H1 (cell line): ENCODE data around the gene UBE2K. TPM values are rescaled to one million over a fixed set of nuclear protein-coding genes. Genes with fewer than 3 reads are reported as not detected.

ENCODE experiments used
- CEBPB ChIP-seq: IDR thresholded peaks from 2 replicates; pipeline ENCODE4 v1.6.1; 2012; ENCODE audit warnings: low read depth, low read length
- CHD1 ChIP-seq: IDR thresholded peaks from 2 replicates; pipeline ENCODE4 v1.6.1; 2012; ENCODE audit warnings: low read depth, low read length, improper control_type of control experiment
- CTBP2 ChIP-seq: IDR thresholded peaks from 2 replicates; pipeline ENCODE4 v1.7.0; 2011; ENCODE audit warnings: borderline replicate concordance, mild to moderate bottlenecking, moderate library complexity, mixed read lengths, low read length; ENCODE audit not compliant: insufficient read depth, insufficient read length
- E2F6 ChIP-seq: IDR thresholded peaks from 2 replicates; pipeline ENCODE4 v1.6.1; 2012; ENCODE audit warnings: inconsistent platforms
- EZH2 ChIP-seq: fragments of 200-600 bp; sonication (generic); IDR thresholded peaks from 2 replicates; pipeline ENCODE4 v1.7.1; 2012; ENCODE audit warnings: low read depth, mild to moderate bottlenecking, moderate library complexity, low read length, inconsistent platforms; ENCODE audit not compliant: severe bottlenecking
- FOSL1 ChIP-seq: IDR thresholded peaks from 2 replicates; pipeline ENCODE4 v1.6.1; 2011; ENCODE audit warnings: mild to moderate bottlenecking, low read depth, low read length, moderate library complexity; ENCODE audit not compliant: insufficient read depth
- GABPA ChIP-seq: IDR thresholded peaks from 2 replicates; pipeline ENCODE4 v1.6.1; 2011; ENCODE audit warnings: mild to moderate bottlenecking, low read length, moderate library complexity, borderline replicate concordance; ENCODE audit not compliant: insufficient read depth
- GTF2F1 ChIP-seq: IDR thresholded peaks from 2 replicates; pipeline ENCODE4 v1.6.1; 2012; ENCODE audit warnings: low read depth, low read length, improper control_type of control experiment, borderline replicate concordance
- JUN ChIP-seq: IDR thresholded peaks from 2 replicates; pipeline ENCODE4 v1.6.1; 2011; ENCODE audit warnings: low read depth, mild to moderate bottlenecking, improper control_type of control experiment, low read length
- KDM4A ChIP-seq: IDR thresholded peaks from one replicate; pipeline ENCODE4 v1.7.1; 2012; ENCODE audit warnings: low read depth, mild to moderate bottlenecking, moderate library complexity, low read length, inconsistent platforms; ENCODE audit not compliant: severe bottlenecking
- MAFK ChIP-seq: IDR thresholded peaks from 2 replicates; pipeline ENCODE4 v1.6.1; 2012; ENCODE audit warnings: low read depth, mild to moderate bottlenecking, improper control_type of control experiment, low read length
- MAX ChIP-seq: IDR thresholded peaks from 2 replicates; pipeline ENCODE4 v1.6.1; 2012; ENCODE audit warnings: inconsistent platforms
- POLR2AphosphoS5 ChIP-seq: IDR thresholded peaks from 2 replicates; pipeline ENCODE4 v1.6.1; 2011; ENCODE audit warnings: low read depth, low read length
- POU5F1 ChIP-seq: IDR thresholded peaks from 2 replicates; pipeline ENCODE4 v1.6.1; 2011; ENCODE audit warnings: low read depth, mild to moderate bottlenecking, low read length, moderate library complexity
- RBBP5 ChIP-seq: IDR thresholded peaks from 2 replicates; pipeline ENCODE4 v1.7.1; 2012; ENCODE audit warnings: low read depth, mild to moderate bottlenecking, inconsistent platforms, low read length, moderate library complexity, borderline replicate concordance
- RNF2 ChIP-seq: fragments of 200-900, 300-1000 bp; sonication (generic); IDR thresholded peaks from 2 replicates; pipeline ENCODE4 v1.7.1; 2016; ENCODE audit warnings: borderline replicate concordance, low read depth, mild to moderate bottlenecking, antibody characterized with exemption, low read length; ENCODE audit not compliant: poor library complexity, severe bottlenecking; ENCODE audit errors: missing control alignments
- SAP30 ChIP-seq: fragments of 300-600 bp; sonication (generic); IDR thresholded peaks from 2 replicates; pipeline ENCODE4 v1.7.1; 2012; ENCODE audit warnings: low read length, moderate library complexity, mild to moderate bottlenecking, inconsistent platforms; ENCODE audit not compliant: insufficient read depth, insufficient replicate concordance
- SIX5 ChIP-seq: IDR thresholded peaks from 2 replicates; pipeline ENCODE4 v1.6.1; 2011; ENCODE audit warnings: mild to moderate bottlenecking, low read depth, low read length
- SP2 ChIP-seq: IDR thresholded peaks from 2 replicates; pipeline ENCODE4 v1.6.1; 2012; ENCODE audit warnings: mild to moderate bottlenecking, low read length, inconsistent platforms
- SP4 ChIP-seq: IDR thresholded peaks from 2 replicates; pipeline ENCODE4 v1.6.1; 2012; ENCODE audit warnings: low read length, inconsistent platforms
- TBP ChIP-seq: IDR thresholded peaks from 2 replicates; pipeline ENCODE4 v1.6.1; 2011; ENCODE audit warnings: low read depth, low read length, improper control_type of control experiment
- TCF12 ChIP-seq: IDR thresholded peaks from 2 replicates; pipeline ENCODE4 v1.6.1; 2011; ENCODE audit warnings: low read depth, mild to moderate bottlenecking, low read length
- polyA plus RNA-seq, 7 experiments: library from polyadenylated mRNA; depleted of rRNA in 3 of 7; stranded (reverse) in 5 of 7; unstranded in 2 of 7; fragments of >200 nt in 5 of 7; fragments of 200-250 nt in 2 of 7; gene quantifications; 1 replicate in 5 of 7; 2 replicates in 1 of 7; 4 replicates in 1 of 7; pipeline versions ENCODE4 v1.2.1 to v1.2.3, GENCODE V29; 2011 to 2013; ENCODE audit warnings: missing spikeins in 2 of 7, mixed read lengths in 2 of 7
- total RNA-seq: library from RNA; stranded (reverse); fragmentation: NEBNext Ultra II Directional; extraction: Animal tissue kit (Norgen Biotek cat#: 25700); gene quantifications from 2 replicates; pipeline ENCODE4 v1.2.1, GENCODE V29; 2021

Gene UBE2K
- total and polyA plus RNA-seq, 2 of the 8 experiments (the other 6 are each of a cell fraction or from before 2014, with no cell fraction given): 53.6 to 174 TPM

DNA sequence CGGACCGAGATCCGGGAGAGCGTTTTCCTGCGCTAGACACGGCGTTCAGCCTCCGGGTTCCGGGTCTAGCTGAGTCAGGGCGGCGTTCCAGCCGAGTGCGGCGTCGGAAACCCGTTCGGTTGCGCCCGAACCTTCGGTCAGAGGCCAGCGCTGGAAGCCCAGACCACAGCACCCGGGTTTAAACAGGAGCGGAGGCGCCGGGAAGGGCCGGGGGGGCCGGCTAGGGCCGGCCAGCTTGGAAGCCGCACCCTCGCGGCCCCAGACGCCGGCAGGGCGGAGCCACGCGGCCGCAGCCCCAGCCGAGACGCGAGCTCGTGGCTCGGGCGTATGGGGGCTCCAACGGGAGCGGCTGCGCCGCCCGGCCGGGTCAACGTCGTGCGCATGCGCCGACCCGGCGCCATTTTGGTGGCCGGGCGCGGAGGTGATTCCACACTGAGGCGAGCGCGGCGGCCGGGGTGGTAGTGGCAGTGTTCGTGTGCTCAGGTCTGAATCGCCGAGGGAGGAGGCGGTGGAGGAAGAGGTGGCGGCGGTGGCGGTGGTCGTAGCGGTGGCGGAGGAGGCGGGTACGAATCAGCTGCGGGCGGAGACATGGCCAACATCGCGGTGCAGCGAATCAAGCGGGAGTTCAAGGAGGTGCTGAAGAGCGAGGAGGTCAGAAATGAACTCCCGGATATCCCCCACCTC is at the start of gene UBE2K (continued):
- TF ChIP-seq CTBP2 (no peak), GABPA (no peak), TCF12 (no peak), EZH2 (no peak), CEBPB (no peak), JUN (no peak), FOSL1 (no peak), POU5F1 (no peak), GTF2F1 (0 out of 2 replicates have a peak, but pooled peaks have one; percentile 17), RNF2 (no peak), E2F6 (peak; percentile 47; the same call in 1 of the 2 replicates), SIX5 (no peak), SP2 (no peak), CHD1 (no peak), SP4 (no peak; the same call in 1 of the 2 replicates), TBP (peak; percentile 65), SAP30 (no peak), RBBP5 (peak; percentile 99), MAFK (0 out of 2 replicates have a peak, but pooled peaks have one; percentile 7), KDM4A (peak; percentile 54), MAX (peak; percentile 77), POLR2AphosphoS5 (peak; percentile 92)
